Mononuclear cell (primary cell): ENCODE measurements around the gene TTC3. TPM values are rescaled to one million over a fixed set of nuclear protein-coding genes. Genes with fewer than 3 reads are reported as not detected.

Source experiments
- H3K27me3 ChIP-seq: 2 replicates; pipeline ENCODE4 v1.6.0; 2011; ENCODE audit warnings: low read length, control low read depth; ENCODE audit not compliant: insufficient read depth
- H3K4me1 ChIP-seq: 2 replicates; pipeline ENCODE4 v1.5.1; 2011; ENCODE audit warnings: mild to moderate bottlenecking, low read length, control low read depth; ENCODE audit not compliant: insufficient read depth
- H3K4me3 ChIP-seq: 2 replicates; pipeline ENCODE4 v1.5.1; 2011; ENCODE audit warnings: mild to moderate bottlenecking, low read length, moderate library complexity
- H3K9me3 ChIP-seq: 2 replicates; pipeline ENCODE4 v1.5.1; 2011; ENCODE audit warnings: low read depth, mild to moderate bottlenecking, control low read depth, low read length
- total RNA-seq: library from RNA; depleted of rRNA; stranded (reverse); fragments of >200 nt; gene quantifications from one replicate; pipeline ENCODE4 v1.2.3, GENCODE V29; 2012

Gene TTC3
- total RNA-seq, 1 donor, result 165 TPM

GRCh38 chr21:37073417-37074196 lies 553 bp downstream of the TTC3 start:
- H3K27me3 ChIP-seq, result no peaks in the 10 kb centered on the region
- H3K4me3 ChIP-seq, result peak overlapping the region; percentile 65
- H3K4me1 ChIP-seq, result peaks cover 21% of the 10 kb centered on the region
- H3K9me3 ChIP-seq, result no peaks in the 10 kb centered on the region

DNA sequence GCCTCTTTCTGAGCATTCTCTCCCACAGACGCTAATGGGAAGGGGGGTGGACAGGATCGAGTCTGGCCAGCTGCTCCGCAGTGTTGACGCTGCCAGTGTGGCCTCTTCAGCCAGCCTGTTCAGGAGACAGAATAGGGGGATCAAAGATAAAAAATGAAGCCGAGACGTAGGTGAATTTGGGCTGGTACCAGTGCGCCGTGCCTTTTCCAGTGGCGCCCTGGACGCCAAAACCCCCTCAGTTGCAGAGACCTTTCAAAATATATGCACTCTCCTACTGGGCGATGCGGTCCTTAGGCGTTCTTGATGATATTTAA lies 1.1 kb downstream of the TTC3 start:
- Histone ChIP-seq H3K9me3 (no peaks in the 10 kb centered on the region), H3K27me3 (no peaks in the 10 kb centered on the region), H3K4me3 (peak overlapping the region; percentile 65), H3K4me1 (peaks cover 21% of the 10 kb centered on the region)

DNA sequence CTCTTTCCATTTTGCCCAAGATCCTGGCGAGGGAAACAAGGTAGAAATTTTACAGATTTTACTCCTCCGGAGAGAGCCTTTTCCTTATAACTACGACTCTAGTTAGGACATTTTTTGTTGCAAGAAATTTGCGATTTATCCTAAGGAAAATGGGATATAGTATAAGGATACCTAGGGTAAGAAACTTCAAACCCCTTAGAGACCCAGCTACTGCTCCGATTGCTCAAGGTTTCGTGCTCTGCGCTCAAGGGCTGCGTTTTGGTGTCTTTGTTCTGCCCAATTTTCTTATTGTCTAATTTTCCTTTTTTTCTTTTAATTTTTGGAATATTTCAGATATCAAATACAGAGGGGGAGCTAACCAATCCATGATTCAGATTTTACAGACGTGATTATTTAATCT lies 1.5 kb downstream of the TTC3 start:
- H3K9me3 ChIP-seq, result no peaks in the 10 kb centered on the region
- H3K4me3 ChIP-seq, result peak overlapping the region; percentile 65
- H3K27me3 ChIP-seq, result no peaks in the 10 kb centered on the region
- peaks cover 21% of the 10 kb centered on the region for H3K4me1 ChIP-seq

GRCh38 chr21:37075214-37075770 lies 2.2 kb downstream of the TTC3 start:
- Histone ChIP-seq H3K4me3 (no peak overlapping the region), H3K27me3 (no peaks in the 10 kb centered on the region), H3K9me3 (no peaks in the 10 kb centered on the region), H3K4me1 (peaks cover 21% of the 10 kb centered on the region)

GRCh38 chr21:37076087-37076850 lies 3.2 kb downstream of the TTC3 start:
- Histone ChIP-seq H3K4me3 (no peak overlapping the region), H3K4me1 (peaks cover 21% of the 10 kb centered on the region), H3K27me3 (no peaks in the 10 kb centered on the region), H3K9me3 (no peaks in the 10 kb centered on the region)

GRCh38 chr21:37077403-37077802 lies 4.3 kb downstream of the TTC3 start:
- Histone ChIP-seq H3K4me3 (no peak overlapping the region), H3K27me3 (no peaks in the 10 kb centered on the region), H3K9me3 (no peaks in the 10 kb centered on the region), H3K4me1 (peaks cover 12% of the 10 kb centered on the region)

DNA sequence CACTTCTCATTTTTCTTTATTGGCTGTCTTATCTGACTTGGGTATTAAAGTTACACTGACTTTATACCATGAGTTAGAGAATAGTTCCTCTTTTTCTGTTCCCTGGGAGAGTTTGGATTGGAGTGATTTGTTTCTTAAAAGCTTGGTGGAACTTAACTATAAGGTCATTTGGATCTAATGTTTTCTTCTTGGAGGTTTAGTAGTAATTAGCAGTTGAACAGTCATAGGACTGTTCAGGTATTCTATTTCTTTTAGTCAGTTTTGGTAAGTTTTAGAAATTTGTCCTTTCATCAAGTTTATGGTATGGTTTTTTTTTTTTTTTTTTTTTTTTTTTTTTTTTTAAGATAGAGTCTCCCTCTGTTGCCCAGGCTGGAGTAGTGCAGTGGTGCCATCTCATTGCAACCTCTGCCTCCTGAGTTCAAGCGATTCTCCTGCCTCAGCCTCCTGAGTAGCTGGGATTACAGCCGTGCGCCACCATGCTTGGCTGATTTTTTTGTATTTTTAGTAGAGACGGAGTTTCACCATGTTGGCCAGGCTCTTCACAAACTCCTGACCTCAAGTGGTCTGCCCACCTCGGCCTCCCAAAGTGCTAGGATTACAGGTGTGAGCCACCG lies 6.3 kb downstream of the TTC3 start:
- Histone ChIP-seq H3K27me3 (no peaks in the 10 kb centered on the region), H3K9me3 (no peaks in the 10 kb centered on the region), H3K4me1 (peaks cover 15% of the 10 kb centered on the region), H3K4me3 (no peak overlapping the region)

GRCh38 chr21:37082375-37082774 lies 9.3 kb downstream of the TTC3 start:
- peaks cover 11% of the 10 kb centered on the region for H3K4me1 ChIP-seq
- H3K27me3 ChIP-seq, result no peaks in the 10 kb centered on the region
- H3K9me3 ChIP-seq, result no peaks in the 10 kb centered on the region
- no peak overlapping the region for H3K4me3 ChIP-seq

GRCh38 chr21:37082856-37083528 lies 9.9 kb downstream of the TTC3 start:
- Histone ChIP-seq H3K27me3 (no peaks in the 10 kb centered on the region), H3K4me3 (no peak overlapping the region), H3K4me1 (peaks cover 11% of the 10 kb centered on the region)

DNA sequence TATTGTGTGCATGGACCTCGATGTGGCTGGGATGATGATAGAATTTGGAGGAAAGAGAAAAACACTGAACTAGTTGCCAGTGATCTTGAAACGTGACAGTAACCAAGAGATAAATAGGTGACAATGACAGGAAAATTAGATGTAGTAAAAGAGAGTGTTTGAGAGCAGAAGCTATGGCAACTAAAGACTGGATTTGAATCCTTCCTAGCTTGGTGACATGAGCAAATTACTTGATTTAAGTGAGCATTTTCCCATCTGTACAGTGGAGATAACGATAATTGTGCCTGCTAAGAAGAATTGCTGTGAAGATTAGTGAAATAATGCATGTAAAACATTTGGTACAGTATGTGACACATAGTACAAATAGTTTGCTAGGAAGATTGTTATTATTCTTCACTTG lies 12.7 kb downstream of the TTC3 start:
- no peaks in the 10 kb centered on the region for H3K27me3 ChIP-seq
- peaks cover 11% of the 10 kb centered on the region for H3K4me1 ChIP-seq
- no peaks in the 10 kb centered on the region for H3K9me3 ChIP-seq
- no peak overlapping the region for H3K4me3 ChIP-seq

More at GRCh38 chr21:37082856-37083528, 9.9 kb downstream of the TTC3 start:
- H3K9me3 ChIP-seq, result no peaks in the 10 kb centered on the region

DNA sequence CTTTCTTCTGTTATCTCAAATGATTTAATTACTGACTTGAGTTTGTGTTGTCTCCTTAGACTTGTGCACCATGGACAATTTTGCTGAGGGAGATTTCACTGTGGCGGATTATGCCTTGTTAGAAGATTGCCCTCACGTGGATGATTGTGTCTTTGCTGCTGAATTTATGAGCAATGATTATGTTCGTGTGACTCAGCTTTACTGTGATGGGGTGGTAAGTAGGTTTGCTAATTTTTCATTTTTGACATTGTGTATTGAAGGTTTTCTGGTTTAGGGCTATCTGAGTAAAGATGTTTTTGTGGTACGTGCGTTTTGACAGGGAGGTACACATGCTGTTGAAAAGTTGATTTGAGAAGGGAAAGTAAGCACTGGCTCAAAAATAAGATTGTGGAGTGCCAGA lies 14.1 kb downstream of the TTC3 start:
- Histone ChIP-seq H3K4me1 (peaks cover 11% of the 10 kb centered on the region), H3K9me3 (no peaks in the 10 kb centered on the region), H3K4me3 (no peak overlapping the region), H3K27me3 (no peaks in the 10 kb centered on the region)

- no peaks in the 10 kb centered on the region for H3K9me3 ChIP-seq
- H3K4me1 ChIP-seq, result peaks cover 3% of the 10 kb centered on the region
- H3K4me3 ChIP-seq, result no peak overlapping the region
- no peaks in the 10 kb centered on the region for H3K27me3 ChIP-seq
These were observed 15.2 kb downstream of the TTC3 start for GRCh38 chr21:37088186-37088735.

- H3K4me1 ChIP-seq, result no peaks in the 10 kb centered on the region
- H3K4me3 ChIP-seq, result no peak overlapping the region
- H3K27me3 ChIP-seq, result no peaks in the 10 kb centered on the region
- H3K9me3 ChIP-seq, result no peaks in the 10 kb centered on the region
These were observed 20.9 kb downstream of the TTC3 start for GRCh38 chr21:37093977-37094376.

GRCh38 chr21:37095821-37096220 lies 22.8 kb downstream of the TTC3 start:
- Histone ChIP-seq H3K9me3 (no peaks in the 10 kb centered on the region), H3K4me3 (no peak overlapping the region), H3K27me3 (no peaks in the 10 kb centered on the region), H3K4me1 (no peaks in the 10 kb centered on the region)
